Fibroblast of lung (primary cell): Measurements from ENCODE around the gene PGF. TPM values are rescaled to one million over a fixed set of nuclear protein-coding genes. Genes with fewer than 3 reads are reported as not detected.

Source experiments
- DNase-seq, 2 donors: peaks; one replicate each; pipeline versions ENCODE4 v3.0.0 to v3.0.0-alpha.2; 2010; ENCODE audit warnings: low read depth in 2 of 2
- H2AFZ ChIP-seq: 2 replicates; pipeline ENCODE4 v1.5.1; 2012; ENCODE audit warnings: low read length, control low read depth, inconsistent platforms
- H3K27ac ChIP-seq: 2 replicates; pipeline ENCODE4 v1.5.1; 2011; ENCODE audit warnings: low read length, control low read depth; ENCODE audit not compliant: insufficient read depth
- H3K27me3 ChIP-seq: 2 replicates; pipeline ENCODE4 v1.5.1; 2011; ENCODE audit warnings: mild to moderate bottlenecking, low read length; ENCODE audit not compliant: control insufficient read depth, insufficient read depth
- H3K36me3 ChIP-seq: 2 replicates; pipeline ENCODE4 v1.5.1; 2011; ENCODE audit warnings: low read length; ENCODE audit not compliant: control insufficient read depth, insufficient read depth
- H3K4me1 ChIP-seq: 2 replicates; pipeline ENCODE4 v1.5.1; 2011; ENCODE audit warnings: low read length; ENCODE audit not compliant: control insufficient read depth, insufficient read depth; ENCODE audit errors: extremely low read depth
- H3K4me2 ChIP-seq: 2 replicates; pipeline ENCODE4 v1.5.1; 2011; ENCODE audit warnings: low read length, control low read depth; ENCODE audit not compliant: insufficient read depth; ENCODE audit errors: extremely low read depth
- H3K4me3 ChIP-seq, 4 experiments: fragments of 200-600 bp in 1 of 4; sonication (generic) in 1 of 4; replicated peaks in 1 of 4; 2 replicates each; pipeline ENCODE4 v1.5.1; 2011 to 2016; ENCODE audit warnings: low read length in 4 of 4, low read depth in 3 of 4, mild to moderate bottlenecking in 3 of 4, control low read depth in 2 of 4, inconsistent platforms in 1 of 4, mixed read lengths in 1 of 4; ENCODE audit not compliant: insufficient read depth in 1 of 4; ENCODE audit errors: control extremely low read depth in 1 of 4
- H3K79me2 ChIP-seq: 2 replicates; pipeline ENCODE4 v1.5.1; 2012; ENCODE audit warnings: mild to moderate bottlenecking, low read length, inconsistent platforms; ENCODE audit not compliant: control insufficient read depth, insufficient read depth
- H3K9ac ChIP-seq: 2 replicates; pipeline ENCODE4 v1.5.1; 2011; ENCODE audit warnings: mild to moderate bottlenecking, low read length, control low read depth; ENCODE audit not compliant: insufficient read depth
- H3K9me3 ChIP-seq: 2 replicates; pipeline ENCODE4 v1.5.1; 2012; ENCODE audit warnings: low read depth, low read length; ENCODE audit not compliant: control insufficient read depth, insufficient read depth
- H4K20me1 ChIP-seq: 2 replicates; pipeline ENCODE4 v1.5.1; 2011; ENCODE audit warnings: low read length; ENCODE audit not compliant: control insufficient read depth, insufficient read depth; ENCODE audit errors: extremely low read depth
- EZH2 ChIP-seq: IDR thresholded peaks from 2 replicates; pipeline ENCODE4 v1.5.1; 2012; ENCODE audit warnings: low read length, control low read depth, mild to moderate bottlenecking; ENCODE audit errors: missing control alignments
- polyA plus RNA-seq, 2 donors: library from polyadenylated mRNA; depleted of rRNA in 1 of 2; stranded (reverse) in 1 of 2; unstranded in 1 of 2; fragments of >200 nt; gene quantifications; 2 replicates each; pipeline ENCODE4 v1.2.1, GENCODE V29; 2011 to 2012; ENCODE audit warnings: missing spikeins in 1 of 2
- total RNA-seq: library from RNA; depleted of rRNA; stranded (reverse); fragments of >200 nt; gene quantifications from 2 replicates; pipeline ENCODE4 v1.2.1, GENCODE V29; 2014
- TF ChIP-seq, protein P1 (sequence below), 2 donors: IDR thresholded peaks in 1 of 2; conservative IDR thresholded peaks in 1 of 2; 1 replicate in 1 of 2; 2 replicates in 1 of 2; pipeline ENCODE4 v1.5.1; 2011 to 2012; ENCODE audit warnings: low read length in 2 of 2, control low read depth in 1 of 2, inconsistent platforms in 1 of 2, low read depth in 1 of 2, mild to moderate bottlenecking in 1 of 2

Gene PGF
- total and polyA plus RNA-seq, 2 donors (not counting 1 experiment from before 2014, with no cell fraction given) = 1.1 to 7.6 TPM

DNA sequence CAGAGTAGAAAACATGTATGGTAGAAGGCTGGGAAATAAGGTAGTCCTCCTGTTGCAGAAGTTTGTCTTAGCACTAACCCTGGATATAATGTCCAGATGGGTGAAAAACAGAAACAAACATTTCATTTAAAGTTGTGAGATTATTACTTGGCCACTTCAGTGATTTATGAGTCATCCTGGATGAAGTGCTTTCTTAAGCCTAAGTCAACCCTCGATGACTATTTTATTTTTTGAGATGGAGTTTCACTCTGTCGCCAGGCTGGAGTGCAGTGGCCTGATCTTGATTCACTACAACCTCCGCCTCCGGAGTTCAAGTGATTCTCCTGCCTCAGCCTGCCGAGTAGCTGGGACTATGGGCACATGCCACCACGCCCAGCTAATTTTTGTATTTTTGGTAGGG, 63.5 kb downstream of the PGF start:
- no peak overlapping the region for H3K4me2 ChIP-seq
- no peak overlapping the region for H3K9ac ChIP-seq
- no peaks in the 10 kb centered on the region for H4K20me1 ChIP-seq
- no peak overlapping the region for H3K27ac ChIP-seq
- H2AFZ ChIP-seq = no peak overlapping the region
- no peak for TF ChIP-seq EZH2
- TF ChIP-seq, protein P1, sequence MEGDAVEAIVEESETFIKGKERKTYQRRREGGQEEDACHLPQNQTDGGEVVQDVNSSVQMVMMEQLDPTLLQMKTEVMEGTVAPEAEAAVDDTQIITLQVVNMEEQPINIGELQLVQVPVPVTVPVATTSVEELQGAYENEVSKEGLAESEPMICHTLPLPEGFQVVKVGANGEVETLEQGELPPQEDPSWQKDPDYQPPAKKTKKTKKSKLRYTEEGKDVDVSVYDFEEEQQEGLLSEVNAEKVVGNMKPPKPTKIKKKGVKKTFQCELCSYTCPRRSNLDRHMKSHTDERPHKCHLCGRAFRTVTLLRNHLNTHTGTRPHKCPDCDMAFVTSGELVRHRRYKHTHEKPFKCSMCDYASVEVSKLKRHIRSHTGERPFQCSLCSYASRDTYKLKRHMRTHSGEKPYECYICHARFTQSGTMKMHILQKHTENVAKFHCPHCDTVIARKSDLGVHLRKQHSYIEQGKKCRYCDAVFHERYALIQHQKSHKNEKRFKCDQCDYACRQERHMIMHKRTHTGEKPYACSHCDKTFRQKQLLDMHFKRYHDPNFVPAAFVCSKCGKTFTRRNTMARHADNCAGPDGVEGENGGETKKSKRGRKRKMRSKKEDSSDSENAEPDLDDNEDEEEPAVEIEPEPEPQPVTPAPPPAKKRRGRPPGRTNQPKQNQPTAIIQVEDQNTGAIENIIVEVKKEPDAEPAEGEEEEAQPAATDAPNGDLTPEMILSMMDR (conservative IDR thresholded peaks at IDR 0.05 in 1 of 2, IDR thresholded peaks at IDR 0.05 in 1 of 2; ENCODE audit: low read depth in 1 of 2, low read length in 2 of 2) = no peak
- peaks cover 31% of the 10 kb centered on the region for H3K79me2 ChIP-seq
- H3K4me3 ChIP-seq = no peak overlapping the region
- no peaks in the 10 kb centered on the region for H3K9me3 ChIP-seq
- H3K4me1 ChIP-seq = peaks cover 5% of the 10 kb centered on the region
- H3K36me3 ChIP-seq = peaks cover 29% of the 10 kb centered on the region
- peak in 1 of 2 donors; percentile 63 for DNase-seq
- no peaks in the 10 kb centered on the region for H3K27me3 ChIP-seq

Other genes starting within 250 kb of the PGF start
- 23.4 and 28.2 TPM in 2 replicates for gene AREL1, start 242.5 kb downstream of the PGF start, total RNA-seq
- gene AREL1, start 242.5 kb downstream of the PGF start, polyA plus RNA-seq = 36.5 and 40.8 TPM in 2 replicates
- gene FCF1, start 242.5 kb downstream of the PGF start, total RNA-seq = 26.7 and 29.2 TPM in 2 replicates
- 57.8 and 67.2 TPM in 2 replicates for gene FCF1, start 242.5 kb downstream of the PGF start, polyA plus RNA-seq
- gene YLPM1, start 192.3 kb downstream of the PGF start, total RNA-seq = 26.5 and 31.9 TPM in 2 replicates
- gene YLPM1, start 192.3 kb downstream of the PGF start, polyA plus RNA-seq = 9.7 and 13.6 TPM in 2 replicates
- not detected in 2 replicates for gene PROX2, start 79.5 kb downstream of the PGF start, total RNA-seq
- 0.01 TPM in 1 of 2 replicates, not detected in the other for gene PROX2, start 79.5 kb downstream of the PGF start, polyA plus RNA-seq
- 47.0 and 95.3 TPM in 2 replicates for gene DLST, start 73.7 kb downstream of the PGF start, total RNA-seq
- gene DLST, start 73.7 kb downstream of the PGF start, polyA plus RNA-seq = 214 and 236 TPM in 2 replicates
- gene RPS6KL1, start 32.3 kb downstream of the PGF start, total RNA-seq = 0.26 and 1.2 TPM in 2 replicates
- 0.52 and 1.4 TPM in 2 replicates for gene RPS6KL1, start 32.3 kb downstream of the PGF start, polyA plus RNA-seq
- 30.2 and 34.2 TPM in 2 replicates for gene EIF2B2, start 47.3 kb upstream of the PGF start, total RNA-seq
- gene EIF2B2, start 47.3 kb upstream of the PGF start, polyA plus RNA-seq = 83.6 and 120 TPM in 2 replicates
- 37.5 and 53.8 TPM in 2 replicates for gene MLH3, start 95.9 kb upstream of the PGF start, total RNA-seq
- gene MLH3, start 95.9 kb upstream of the PGF start, polyA plus RNA-seq = 9.5 and 12.2 TPM in 2 replicates
- gene ACYP1, start 108.4 kb upstream of the PGF start, total RNA-seq = 7.4 and 14.5 TPM in 2 replicates
- 13.7 and 18.7 TPM in 2 replicates for gene ACYP1, start 108.4 kb upstream of the PGF start, polyA plus RNA-seq
- gene ZC2HC1C, start 114.0 kb upstream of the PGF start, total RNA-seq = 1.5 and 1.8 TPM in 2 replicates
- gene ZC2HC1C, start 114.0 kb upstream of the PGF start, polyA plus RNA-seq = 0.88 and 0.90 TPM in 2 replicates
- 81.3 and 91.7 TPM in 2 replicates for gene NEK9, start 171.5 kb upstream of the PGF start, total RNA-seq
- 50.5 and 63.4 TPM in 2 replicates for gene NEK9, start 171.5 kb upstream of the PGF start, polyA plus RNA-seq
- gene TMED10, start 221.0 kb upstream of the PGF start, total RNA-seq = 173 and 223 TPM in 2 replicates
- gene TMED10, start 221.0 kb upstream of the PGF start, polyA plus RNA-seq = 285 and 333 TPM in 2 replicates